Lung microvascular endothelial cell (primary cell): Measurements from ENCODE around the gene TMEM150A. TPM values are rescaled to one million over a fixed set of nuclear protein-coding genes. Genes with fewer than 3 reads are reported as not detected.
"Not testable (repeated sequence)": the region's sequence is repeated elsewhere in the genome, so short reads cannot be mapped to it uniquely, and the experiment has no call there.

ENCODE experiments used
- DNase-seq, 2 donors: peaks; one replicate each; pipeline versions ENCODE4 v3.0.0 to v3.0.0-alpha.2; 2010; ENCODE audit warnings: low read depth in 2 of 2
- total RNA-seq: library from RNA; depleted of rRNA; stranded (reverse); fragments of >200 nt; gene quantifications from 2 replicates; pipeline ENCODE4 v1.2.1, GENCODE V29; 2014

The TMEM150A gene
- total RNA-seq, 1 donor from 2014 or later = 14.7 TPM

- no peak for DNase-seq
These were observed 26.8 kb downstream of the TMEM150A start for GRCh38 chr2:85575739-85576138.

GRCh38 chr2:85566265-85566664 is 36.2 kb downstream of the TMEM150A start:
- no peak for DNase-seq

GRCh38 chr2:85564144-85564563 is 38.3 kb downstream of the TMEM150A start:
- DNase-seq = no peak

- DNase-seq = peak; percentile 95 to 96
These were observed 41.0 kb downstream of the TMEM150A start, which contains the start of gene GGCX for GRCh38 chr2:85561280-85562212. TSS of gene GGCX (minus strand) at chr2:85561493. CDS start at chr2:85561428, 65 bp downstream.

GRCh38 chr2:85560812-85561279 is 41.7 kb downstream of the TMEM150A start:
- peak in 1 of 2 donors; percentile 11 for DNase-seq

GRCh38 chr2:85560403-85560726 is 42.1 kb downstream of the TMEM150A start:
- DNase-seq = not testable (repeated sequence)

GRCh38 chr2:85558160-85558559 is 44.3 kb downstream of the TMEM150A start:
- DNase-seq = no peak

GRCh38 chr2:85557130-85557529 is 45.4 kb downstream of the TMEM150A start:
- DNase-seq = no peak

- DNase-seq = no peak
These were observed 47.4 kb downstream of the TMEM150A start for GRCh38 chr2:85554980-85555612.

- no peak for DNase-seq
These were observed 49.3 kb downstream of the TMEM150A start for GRCh38 chr2:85553184-85553583.

- peak; percentile 81 to 85 for DNase-seq
These were observed 50.5 kb downstream of the TMEM150A start for GRCh38 chr2:85551698-85552678.

GRCh38 chr2:85550486-85550885 is 52.0 kb downstream of the TMEM150A start:
- no peak for DNase-seq

GRCh38 chr2:85549826-85550225 is 52.7 kb downstream of the TMEM150A start:
- DNase-seq = peak in 1 of 2 donors; percentile 84

- DNase-seq = no peak
These were observed 53.4 kb downstream of the TMEM150A start for GRCh38 chr2:85549095-85549494.

- DNase-seq = no peak
These were observed 53.9 kb downstream of the TMEM150A start for GRCh38 chr2:85548608-85548900.

Other genes starting within 250 kb of the TMEM150A start
- gene RETSAT, start 248.2 kb downstream of the TMEM150A start, total RNA-seq = 50.3 and 63.5 TPM in 2 replicates
- gene ELMOD3, start 247.9 kb downstream of the TMEM150A start, total RNA-seq = 6.1 and 10.1 TPM in 2 replicates
- 23.4 and 69.5 TPM in 2 replicates for gene CAPG, start 192.3 kb downstream of the TMEM150A start, total RNA-seq
- not detected in 2 replicates for gene SH2D6, start 184.0 kb downstream of the TMEM150A start, total RNA-seq
- gene MAT2A, start 63.5 kb downstream of the TMEM150A start, total RNA-seq = 74.1 and 108 TPM in 2 replicates
- gene GGCX, start 41.2 kb downstream of the TMEM150A start, total RNA-seq = 24.0 and 31.9 TPM in 2 replicates
- gene VAMP8, start 25.1 kb downstream of the TMEM150A start, total RNA-seq = 9.7 and 13.7 TPM in 2 replicates
- 85.9 and 135 TPM in 2 replicates for gene VAMP5, start 18.3 kb downstream of the TMEM150A start, total RNA-seq
- 212 and 226 TPM in 2 replicates for gene RNF181, start 7.0 kb downstream of the TMEM150A start, total RNA-seq
- 14.8 and 23.8 TPM in 2 replicates for gene C2orf68, start 9.4 kb upstream of the TMEM150A start, total RNA-seq
- gene USP39, start 13.5 kb upstream of the TMEM150A start, total RNA-seq = 29.6 and 29.9 TPM in 2 replicates
- gene SFTPB, start 65.5 kb upstream of the TMEM150A start, total RNA-seq = not detected in 2 replicates
- not detected in 2 replicates for gene GNLY, start 91.7 kb upstream of the TMEM150A start, total RNA-seq
- gene ATOH8, start 151.3 kb upstream of the TMEM150A start, total RNA-seq = 9.8 and 44.6 TPM in 2 replicates